ENCODE measurements around the gene GZF1.

The GZF1 gene

GRCh38 chr20:23381876-23382275 is 19.9 kb downstream of the GZF1 start:
- Histone ChIP-seq H3K27me3 (ENCODE audit: control insufficient read depth, insufficient read depth, low read length) (no peaks in the 10 kb centered on the region), H3K9ac (ENCODE audit: low read length) (no peak overlapping the region), H3K4me3 (ENCODE audit: low read length) (no peak overlapping the region), H3K27ac (ENCODE audit: low read depth, low read length) (no peak overlapping the region), H3K36me3 (ENCODE audit: control insufficient read depth, insufficient read depth, low read length) (no peaks in the 10 kb centered on the region), H3K4me1 (ENCODE audit: control insufficient read depth, insufficient read depth, low read length) (no peaks in the 10 kb centered on the region)

DNA sequence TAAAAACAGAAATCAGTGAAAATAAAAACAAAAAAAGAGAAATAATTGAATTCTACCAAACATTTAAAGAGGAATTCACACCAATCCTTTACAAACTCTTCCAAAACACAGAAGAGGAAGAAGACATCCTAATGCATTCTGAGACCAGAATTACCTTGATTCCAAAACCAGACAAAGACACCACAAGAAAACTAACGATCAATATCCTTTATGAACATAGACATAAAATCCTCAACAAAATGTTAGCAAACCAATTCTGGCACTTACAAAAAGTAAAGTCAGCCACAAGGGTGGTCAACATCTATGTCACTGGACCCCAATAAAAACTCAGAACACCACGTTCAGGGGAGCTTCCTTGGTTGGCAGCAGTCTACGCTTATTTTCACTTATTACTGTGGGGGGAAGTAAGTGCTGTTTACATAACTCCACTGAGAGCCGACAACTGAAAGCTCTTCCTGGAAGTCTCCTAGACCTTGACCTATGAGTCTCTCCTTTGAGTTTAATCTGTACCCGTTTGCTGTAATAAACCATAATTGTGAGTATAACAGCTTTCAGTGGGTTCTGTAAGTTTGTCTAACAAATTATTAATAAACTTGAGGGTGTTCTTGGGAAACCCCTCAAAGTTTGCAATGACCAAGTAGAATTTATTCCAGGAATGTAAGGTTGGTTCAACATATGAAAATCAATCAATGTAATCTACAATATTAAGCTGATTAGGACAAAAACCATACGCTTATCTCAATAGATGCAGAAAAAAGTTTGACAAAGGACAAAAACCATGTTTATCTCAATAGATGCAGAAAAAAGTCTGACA is 24.5 kb downstream of the GZF1 start:
- H3K4me1 ChIP-seq (ENCODE audit: control insufficient read depth, insufficient read depth, low read length), result no peaks in the 10 kb centered on the region
- no peak overlapping the region for H3K27ac ChIP-seq (ENCODE audit: low read depth, low read length)
- H3K27me3 ChIP-seq (ENCODE audit: control insufficient read depth, insufficient read depth, low read length), result no peaks in the 10 kb centered on the region
- no peak overlapping the region for H3K4me3 ChIP-seq (ENCODE audit: low read length)
- H3K36me3 ChIP-seq (ENCODE audit: control insufficient read depth, insufficient read depth, low read length), result no peaks in the 10 kb centered on the region
- H3K9ac ChIP-seq (ENCODE audit: low read length), result no peak overlapping the region

DNA sequence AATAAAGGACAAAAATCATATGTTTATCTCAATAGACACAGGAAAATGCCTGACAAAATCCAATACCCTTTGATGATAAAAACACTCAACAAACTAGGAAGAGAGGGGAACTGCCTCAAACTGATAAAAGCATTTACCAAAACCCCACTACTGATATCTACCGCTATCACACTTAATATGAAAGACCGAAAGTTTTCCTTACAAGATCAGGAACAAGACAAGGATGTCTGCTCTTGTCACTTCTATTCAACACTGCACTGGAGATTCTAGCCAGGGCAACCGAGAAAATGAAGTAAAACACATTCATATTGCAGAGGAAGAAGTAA is 25.1 kb downstream of the GZF1 start:
- Histone ChIP-seq H3K4me1 (ENCODE audit: control insufficient read depth, insufficient read depth, low read length) (no peaks in the 10 kb centered on the region), H3K4me3 (ENCODE audit: low read length) (no peak overlapping the region), H3K27me3 (ENCODE audit: control insufficient read depth, insufficient read depth, low read length) (no peaks in the 10 kb centered on the region), H3K27ac (ENCODE audit: low read depth, low read length) (no peak overlapping the region), H3K9ac (ENCODE audit: low read length) (no peak overlapping the region), H3K36me3 (ENCODE audit: control insufficient read depth, insufficient read depth, low read length) (peaks cover 2% of the 10 kb centered on the region)

DNA sequence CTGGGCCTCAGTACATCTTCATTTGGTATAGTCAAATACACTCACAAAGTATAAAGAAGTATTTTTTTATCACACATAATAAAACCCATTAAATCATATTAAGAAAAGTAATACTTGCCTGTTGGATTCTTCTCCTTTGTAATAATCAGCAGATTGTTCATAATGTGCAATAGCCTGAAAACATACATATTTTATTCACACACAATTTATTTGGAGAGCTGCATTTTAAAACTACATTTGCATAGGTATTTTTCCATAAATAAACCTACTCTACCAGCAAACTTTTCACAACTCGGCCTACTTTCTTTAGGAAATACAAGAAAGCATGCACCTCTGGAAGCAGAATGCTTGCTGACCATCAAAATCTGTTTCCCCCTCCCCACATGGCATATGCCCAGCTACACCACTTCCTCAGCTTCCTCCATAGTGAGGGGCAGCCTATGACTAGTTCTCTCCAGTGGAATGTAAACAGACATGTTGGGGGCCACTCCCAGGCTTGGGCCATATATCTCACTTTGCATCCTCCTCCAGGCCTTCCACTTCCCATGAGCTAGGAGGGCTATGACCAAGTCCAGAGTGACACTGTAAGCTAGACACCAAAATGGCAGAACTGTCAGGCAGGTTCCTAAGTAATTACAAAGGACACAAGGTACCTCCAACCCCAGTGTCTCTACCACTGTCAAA is 28.3 kb downstream of the GZF1 start:
- H3K27ac ChIP-seq (ENCODE audit: low read depth, low read length), result no peak overlapping the region
- no peaks in the 10 kb centered on the region for H3K4me1 ChIP-seq (ENCODE audit: control insufficient read depth, insufficient read depth, low read length)
- H3K9ac ChIP-seq (ENCODE audit: low read length), result no peak overlapping the region
- H3K27me3 ChIP-seq (ENCODE audit: control insufficient read depth, insufficient read depth, low read length), result no peaks in the 10 kb centered on the region
- H3K36me3 ChIP-seq (ENCODE audit: control insufficient read depth, insufficient read depth, low read length), result peaks cover 15% of the 10 kb centered on the region
- no peak overlapping the region for H3K4me3 ChIP-seq (ENCODE audit: low read length)

DNA sequence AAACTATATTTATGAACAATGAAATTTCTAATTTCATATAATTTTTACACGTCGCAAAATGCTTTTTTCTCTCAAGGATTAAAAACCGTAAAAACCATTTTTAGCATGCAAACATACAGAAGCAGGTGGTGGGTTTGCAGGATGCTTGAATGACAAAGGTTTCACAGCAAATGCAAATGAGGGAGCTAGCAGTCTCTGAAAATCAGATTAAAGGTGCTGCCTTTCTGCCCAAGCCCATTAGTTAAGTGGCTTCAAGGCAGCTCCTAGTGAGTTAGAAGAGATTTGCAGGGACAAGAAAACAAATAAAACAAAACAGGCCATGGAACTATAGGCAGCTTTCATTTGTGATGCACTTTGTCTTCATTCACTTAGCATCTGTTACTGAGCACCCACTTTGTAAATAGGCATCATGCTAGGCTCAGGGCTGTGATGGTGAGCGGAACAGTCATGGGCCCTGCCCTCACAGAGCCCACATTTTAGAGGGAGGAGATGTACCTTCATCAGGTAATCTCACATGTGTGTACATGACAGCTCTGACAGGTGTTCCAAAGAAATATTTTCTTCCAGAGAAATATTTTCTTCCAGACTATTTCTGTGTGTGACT is 29.8 kb downstream of the GZF1 start:
- H3K36me3 ChIP-seq (ENCODE audit: control insufficient read depth, insufficient read depth, low read length), result peaks cover 16% of the 10 kb centered on the region
- H3K4me3 ChIP-seq (ENCODE audit: low read length), result no peak overlapping the region
- H3K27me3 ChIP-seq (ENCODE audit: control insufficient read depth, insufficient read depth, low read length), result no peaks in the 10 kb centered on the region
- H3K27ac ChIP-seq (ENCODE audit: low read depth, low read length), result no peak overlapping the region
- no peaks in the 10 kb centered on the region for H3K4me1 ChIP-seq (ENCODE audit: control insufficient read depth, insufficient read depth, low read length)
- no peak overlapping the region for H3K9ac ChIP-seq (ENCODE audit: low read length)

GRCh38 chr20:23393996-23394775 is 32.2 kb downstream of the GZF1 start:
- no peaks in the 10 kb centered on the region for H3K4me1 ChIP-seq (ENCODE audit: control insufficient read depth, insufficient read depth, low read length)
- H3K27ac ChIP-seq (ENCODE audit: low read depth, low read length), result no peak overlapping the region
- H3K9ac ChIP-seq (ENCODE audit: low read length), result no peak overlapping the region
- H3K27me3 ChIP-seq (ENCODE audit: control insufficient read depth, insufficient read depth, low read length), result no peaks in the 10 kb centered on the region
- peaks cover 18% of the 10 kb centered on the region for H3K36me3 ChIP-seq (ENCODE audit: control insufficient read depth, insufficient read depth, low read length)
- no peak overlapping the region for H3K4me3 ChIP-seq (ENCODE audit: low read length)

GRCh38 chr20:23396950-23397627 is 35.1 kb downstream of the GZF1 start:
- peaks cover 20% of the 10 kb centered on the region for H3K36me3 ChIP-seq (ENCODE audit: control insufficient read depth, insufficient read depth, low read length)
- no peak overlapping the region for H3K27ac ChIP-seq (ENCODE audit: low read depth, low read length)
- no peaks in the 10 kb centered on the region for H3K4me1 ChIP-seq (ENCODE audit: control insufficient read depth, insufficient read depth, low read length)
- H3K4me3 ChIP-seq (ENCODE audit: low read length), result no peak overlapping the region
- no peaks in the 10 kb centered on the region for H3K27me3 ChIP-seq (ENCODE audit: control insufficient read depth, insufficient read depth, low read length)
- H3K9ac ChIP-seq (ENCODE audit: low read length), result no peak overlapping the region

- Histone ChIP-seq H3K36me3 (ENCODE audit: control insufficient read depth, insufficient read depth, low read length) (peaks cover 16% of the 10 kb centered on the region), H3K4me1 (ENCODE audit: control insufficient read depth, insufficient read depth, low read length) (no peaks in the 10 kb centered on the region), H3K4me3 (ENCODE audit: low read length) (no peak overlapping the region), H3K27me3 (ENCODE audit: control insufficient read depth, insufficient read depth, low read length) (no peaks in the 10 kb centered on the region), H3K27ac (ENCODE audit: low read depth, low read length) (no peak overlapping the region), H3K9ac (ENCODE audit: low read length) (no peak overlapping the region)
These were observed 36.0 kb downstream of the GZF1 start for GRCh38 chr20:23397961-23398360.

GRCh38 chr20:23399568-23400241 is 37.7 kb downstream of the GZF1 start:
- Histone ChIP-seq H3K27me3 (ENCODE audit: control insufficient read depth, insufficient read depth, low read length) (no peaks in the 10 kb centered on the region), H3K27ac (ENCODE audit: low read depth, low read length) (no peak overlapping the region), H3K9ac (ENCODE audit: low read length) (no peak overlapping the region), H3K4me3 (ENCODE audit: low read length) (no peak overlapping the region), H3K36me3 (ENCODE audit: control insufficient read depth, insufficient read depth, low read length) (peaks cover 7% of the 10 kb centered on the region), H3K4me1 (ENCODE audit: control insufficient read depth, insufficient read depth, low read length) (peaks cover 2% of the 10 kb centered on the region)

GRCh38 chr20:23401051-23401450 is 39.1 kb downstream of the GZF1 start:
- H3K36me3 ChIP-seq (ENCODE audit: control insufficient read depth, insufficient read depth, low read length), result peaks cover 7% of the 10 kb centered on the region
- H3K4me1 ChIP-seq (ENCODE audit: control insufficient read depth, insufficient read depth, low read length), result peaks cover 2% of the 10 kb centered on the region

GRCh38 chr20:23403751-23404150 is 41.8 kb downstream of the GZF1 start:
- no peak overlapping the region for H3K4me3 ChIP-seq (ENCODE audit: low read length)
- H3K4me1 ChIP-seq (ENCODE audit: control insufficient read depth, insufficient read depth, low read length), result peaks cover 2% of the 10 kb centered on the region
- no peaks in the 10 kb centered on the region for H3K27me3 ChIP-seq (ENCODE audit: control insufficient read depth, insufficient read depth, low read length)
- H3K9ac ChIP-seq (ENCODE audit: low read length), result no peak overlapping the region
- H3K27ac ChIP-seq (ENCODE audit: low read depth, low read length), result no peak overlapping the region
- H3K36me3 ChIP-seq (ENCODE audit: control insufficient read depth, insufficient read depth, low read length), result peaks cover 4% of the 10 kb centered on the region

More at GRCh38 chr20:23401051-23401450, 39.1 kb downstream of the GZF1 start:
- H3K27me3 ChIP-seq (ENCODE audit: control insufficient read depth, insufficient read depth, low read length), result no peaks in the 10 kb centered on the region
- H3K9ac ChIP-seq (ENCODE audit: low read length), result no peak overlapping the region
- no peak overlapping the region for H3K27ac ChIP-seq (ENCODE audit: low read depth, low read length)
- H3K4me3 ChIP-seq (ENCODE audit: low read length), result no peak overlapping the region
